Choroid plexus epithelial cell (primary cell): Measurements from ENCODE around the gene RPS6KA2.

Source experiments
- DNase-seq: peaks from one replicate; pipeline ENCODE4 v3.0.0-alpha.2; 2010; ENCODE audit warnings: low read depth
- H3K4me3 ChIP-seq: 2 replicates; pipeline ENCODE4 v1.5.1; 2011; ENCODE audit warnings: low read depth, mild to moderate bottlenecking, control low read depth, low read length, moderate library complexity
- TF ChIP-seq, protein P1 (sequence below): conservative IDR thresholded peaks from 2 replicates; pipeline ENCODE4 v1.5.1; 2011; ENCODE audit warnings: low read depth, mild to moderate bottlenecking, control low read depth, inconsistent platforms, low read length, moderate library complexity

Gene RPS6KA2

DNA sequence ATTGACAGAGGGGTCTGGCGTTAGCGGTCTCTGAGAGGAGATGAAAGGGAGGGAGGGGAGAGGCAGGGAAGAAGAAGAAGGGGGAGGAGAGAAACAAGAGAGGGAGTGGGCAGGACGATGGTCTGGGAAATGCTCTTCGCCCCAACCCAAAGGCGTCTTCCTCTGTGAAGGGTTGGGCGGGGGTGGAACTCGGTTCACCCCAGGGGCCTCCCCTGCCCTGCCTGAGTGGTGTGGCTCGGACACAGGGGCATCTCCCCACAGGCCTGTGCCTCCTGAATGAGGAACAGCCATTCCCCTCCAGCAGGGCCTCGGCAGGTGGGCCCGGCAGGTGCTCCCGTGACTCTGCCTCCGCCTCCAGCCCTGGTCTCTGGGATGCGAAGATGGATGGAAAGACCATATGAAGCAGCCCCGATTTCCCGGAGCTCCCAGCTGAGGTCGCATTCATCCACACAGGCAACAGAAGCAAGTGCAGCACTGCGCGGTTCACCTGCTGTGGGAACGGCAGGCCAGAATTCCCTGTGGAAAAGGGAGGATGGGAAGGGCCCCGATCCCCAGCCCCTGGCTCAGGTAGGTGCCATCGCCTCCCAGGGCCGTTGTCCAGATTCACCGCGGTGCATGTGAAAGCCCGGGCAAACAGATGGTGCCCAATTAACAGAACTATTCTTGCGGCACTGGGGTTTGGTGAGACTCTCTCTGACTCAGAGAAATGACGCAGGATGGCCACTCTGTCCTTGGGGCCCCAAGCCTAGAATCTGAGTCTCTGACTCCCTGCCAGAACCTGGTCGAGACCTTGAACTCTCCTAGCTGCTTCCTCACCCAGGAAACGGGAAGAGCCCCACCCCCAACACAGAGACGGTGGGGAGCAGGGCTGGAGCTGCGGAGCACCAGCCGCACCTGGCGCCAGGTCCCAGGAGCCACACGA is 29.4 kb upstream of the RPS6KA2 start:
- DNase-seq = no peak
- no peak overlapping the region for H3K4me3 ChIP-seq
- TF ChIP-seq, protein P1, sequence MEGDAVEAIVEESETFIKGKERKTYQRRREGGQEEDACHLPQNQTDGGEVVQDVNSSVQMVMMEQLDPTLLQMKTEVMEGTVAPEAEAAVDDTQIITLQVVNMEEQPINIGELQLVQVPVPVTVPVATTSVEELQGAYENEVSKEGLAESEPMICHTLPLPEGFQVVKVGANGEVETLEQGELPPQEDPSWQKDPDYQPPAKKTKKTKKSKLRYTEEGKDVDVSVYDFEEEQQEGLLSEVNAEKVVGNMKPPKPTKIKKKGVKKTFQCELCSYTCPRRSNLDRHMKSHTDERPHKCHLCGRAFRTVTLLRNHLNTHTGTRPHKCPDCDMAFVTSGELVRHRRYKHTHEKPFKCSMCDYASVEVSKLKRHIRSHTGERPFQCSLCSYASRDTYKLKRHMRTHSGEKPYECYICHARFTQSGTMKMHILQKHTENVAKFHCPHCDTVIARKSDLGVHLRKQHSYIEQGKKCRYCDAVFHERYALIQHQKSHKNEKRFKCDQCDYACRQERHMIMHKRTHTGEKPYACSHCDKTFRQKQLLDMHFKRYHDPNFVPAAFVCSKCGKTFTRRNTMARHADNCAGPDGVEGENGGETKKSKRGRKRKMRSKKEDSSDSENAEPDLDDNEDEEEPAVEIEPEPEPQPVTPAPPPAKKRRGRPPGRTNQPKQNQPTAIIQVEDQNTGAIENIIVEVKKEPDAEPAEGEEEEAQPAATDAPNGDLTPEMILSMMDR = no peak

DNA sequence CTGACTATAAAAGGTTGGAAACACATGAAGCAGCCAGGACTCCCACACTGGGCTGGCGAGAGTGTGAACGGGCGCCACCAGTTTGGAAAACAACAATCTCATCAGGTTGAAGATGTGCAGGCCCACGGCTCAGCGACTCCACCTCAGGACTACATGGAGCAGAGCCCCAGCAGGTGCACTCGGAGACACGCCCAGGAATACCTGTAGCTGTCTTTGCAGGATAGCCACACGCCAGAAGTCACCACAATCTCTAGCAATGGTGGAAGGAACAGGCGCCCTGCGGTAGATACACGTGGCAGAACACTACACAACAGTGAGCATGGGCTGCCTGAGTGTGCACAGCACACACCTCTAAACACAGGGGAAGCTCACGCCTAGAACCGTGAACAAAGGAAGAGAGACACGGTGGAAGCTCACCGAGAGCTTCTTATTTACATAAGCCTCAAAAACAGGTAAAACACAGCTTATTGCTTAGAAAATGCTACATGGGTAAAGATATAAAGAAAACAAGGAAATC is 28.7 kb upstream of the RPS6KA2 start:
- no peak overlapping the region for H3K4me3 ChIP-seq
- TF ChIP-seq, protein P1 = no peak

GRCh38 chr6:166655251-166655650 is 28.2 kb upstream of the RPS6KA2 start:
- no peak for DNase-seq
- H3K4me3 ChIP-seq = no peak overlapping the region
- TF ChIP-seq, protein P1 = no peak

More for the DNA sequence above, 28.7 kb upstream of the RPS6KA2 start:
- DNase-seq = no peak

- no peak for DNase-seq
- H3K4me3 ChIP-seq = no peak overlapping the region
- TF ChIP-seq, protein P1 = no peak
Observed at GRCh38 chr6:166654573-166654972, 27.5 kb upstream of the RPS6KA2 start.

DNA sequence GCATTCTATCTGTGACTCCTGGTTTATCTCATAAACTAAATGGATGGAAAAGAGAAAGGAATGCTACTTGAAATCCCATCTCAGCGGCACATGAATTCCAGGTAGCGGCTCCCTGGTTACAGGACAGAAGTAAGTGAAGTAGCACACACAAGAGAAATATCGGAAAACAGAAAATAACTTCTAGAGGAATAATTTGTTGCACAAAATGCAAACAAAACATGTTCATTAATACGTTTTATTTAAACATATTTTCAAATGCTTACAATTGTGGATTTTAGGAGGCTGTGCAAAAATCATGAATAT is 26.5 kb upstream of the RPS6KA2 start:
- TF ChIP-seq, protein P1 = no peak
- H3K4me3 ChIP-seq = no peak overlapping the region
- no peak for DNase-seq

DNA sequence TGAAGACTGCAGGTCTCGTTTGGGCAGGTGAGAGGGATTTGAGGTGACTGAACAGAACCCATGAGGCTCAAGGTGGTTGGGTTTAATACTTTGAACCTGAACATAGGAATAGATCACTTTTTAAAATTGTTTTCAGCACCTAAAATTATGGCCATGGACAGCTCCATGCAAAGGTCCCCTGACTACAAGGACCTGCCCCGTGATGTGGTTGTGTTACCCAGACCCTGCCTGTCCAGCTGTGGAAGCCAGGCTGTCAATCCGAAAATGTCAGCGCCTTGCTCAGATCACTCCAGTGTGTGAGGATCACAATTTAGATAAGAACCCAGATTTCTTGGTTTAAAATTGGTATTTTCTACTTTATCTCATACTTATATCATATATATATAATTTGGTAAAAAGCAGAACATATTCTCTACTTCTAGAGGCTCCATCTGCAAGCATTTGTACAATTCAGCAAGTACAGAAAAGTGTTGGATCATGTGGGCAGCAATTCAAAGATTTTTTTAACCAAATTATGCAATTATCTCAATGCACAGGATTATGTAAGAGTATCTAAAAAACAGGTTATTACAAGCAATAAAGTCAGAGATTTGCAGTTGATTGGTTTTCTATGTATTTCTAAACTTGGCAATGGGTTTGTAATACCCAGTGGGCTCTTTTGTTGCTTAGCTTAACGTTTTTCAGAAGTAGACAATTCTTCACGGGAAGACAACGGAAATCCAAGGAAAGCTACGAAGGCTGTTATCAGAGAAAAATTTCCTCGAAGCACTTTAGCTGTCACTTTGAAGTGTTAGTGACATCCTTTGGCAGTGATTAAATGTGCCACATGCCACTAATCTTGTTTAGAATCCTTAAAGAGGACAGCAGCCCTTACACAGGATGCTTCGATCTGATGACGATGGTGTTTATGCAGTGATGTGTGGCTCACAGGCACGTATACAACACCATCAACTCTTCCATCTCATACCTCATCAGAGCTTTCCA is 24.1 kb upstream of the RPS6KA2 start:
- DNase-seq = no peak
- H3K4me3 ChIP-seq = no peak overlapping the region
- TF ChIP-seq, protein P1 = no peak
